Smooth muscle cell (in vitro differentiated cells): ENCODE data around the gene LHX8. TPM values are rescaled to one million over a fixed set of nuclear protein-coding genes. Genes with fewer than 3 reads are reported as not detected.

ENCODE experiments used
- DNase-seq: peaks from one replicate; lab custom pipeline; 2025; ENCODE audit not compliant: unreplicated experiment; lab: John Stamatoyannopoulos, UW
- H2AFZ ChIP-seq: fragments of 200-600 bp; sonication (generic); 2 replicates; pipeline ENCODE4 v1.6.0; 2016; ENCODE audit warnings: antibody characterized with exemption, low read depth, mild to moderate bottlenecking
- H3F3A ChIP-seq: fragments of 200-600 bp; sonication (generic); 2 replicates; pipeline ENCODE4 v1.6.0; 2017; ENCODE audit warnings: antibody characterized with exemption, low read depth
- H3K27ac ChIP-seq: fragments of 200-600 bp; sonication (generic); 2 replicates; pipeline ENCODE4 v1.5.1; 2016; ENCODE audit warnings: low read depth, mild to moderate bottlenecking
- H3K27me3 ChIP-seq: fragments of 200-600 bp; sonication (generic); 2 replicates; pipeline ENCODE4 v1.6.1; 2016; ENCODE audit warnings: low read depth, mild to moderate bottlenecking
- H3K36me3 ChIP-seq: fragments of 200-600 bp; sonication (generic); 2 replicates; pipeline ENCODE4 v1.5.1; 2016; ENCODE audit warnings: low read depth
- H3K4me1 ChIP-seq: fragments of 200-600 bp; sonication (generic); 2 replicates; pipeline ENCODE4 v1.5.1; 2016; ENCODE audit warnings: low read depth
- H3K4me2 ChIP-seq: fragments of 200-600 bp; sonication (generic); 2 replicates; pipeline ENCODE4 v1.6.0; 2016; ENCODE audit warnings: mild to moderate bottlenecking
- H3K4me3 ChIP-seq: fragments of 200-600 bp; sonication (generic); 2 replicates; pipeline ENCODE4 v1.5.1; 2016; ENCODE audit warnings: mild to moderate bottlenecking
- H3K79me2 ChIP-seq: fragments of 200-600 bp; sonication (generic); 2 replicates; pipeline ENCODE4 v1.6.0; 2016; ENCODE audit warnings: low read depth, mild to moderate bottlenecking
- H3K9ac ChIP-seq: fragments of 200-600 bp; sonication (generic); 2 replicates; pipeline ENCODE4 v1.6.0; 2016; ENCODE audit warnings: low read depth
- H3K9me3 ChIP-seq: fragments of 200-600 bp; sonication (generic); replicated peaks from 2 replicates; pipeline ENCODE4 v1.5.1; 2016; ENCODE audit warnings: low read depth
- H4K20me1 ChIP-seq: fragments of 200-600 bp; sonication (generic); 2 replicates; pipeline ENCODE4 v1.6.0; 2016; ENCODE audit warnings: low read depth
- CTCF ChIP-seq: fragments of 200-600 bp; sonication (generic); IDR thresholded peaks from 2 replicates; pipeline ENCODE4 v1.5.1; 2017; ENCODE audit warnings: borderline replicate concordance, mild to moderate bottlenecking, antibody characterized with exemption; ENCODE audit not compliant: insufficient read depth, poor library complexity, severe bottlenecking
- WGBS: methylation state at CpG from one replicate; pipeline ENCODE4 v1.1.7; 2016; ENCODE audit warnings: low lambda C conversion rate; 5-methylcytosine and 5-hydroxymethylcytosine counted together
- polyA plus RNA-seq: library from polyadenylated mRNA; unstranded; fragments of >200 nt; fragmentation: Nextera tagmentation; extraction: Ambion mirVana; gene quantifications from 2 replicates; pipeline ENCODE4 v1.2.1, GENCODE V29; 2016
- total RNA-seq: library from RNA; depleted of rRNA; stranded (reverse); fragments of >200 nt; gene quantifications from 2 replicates; pipeline ENCODE4 v1.2.3, GENCODE V29; 2014

Gene LHX8
- total RNA-seq (0.90 TPM in 1 of 2 replicates, not detected in the other), polyA plus RNA-seq (not detected in 2 replicates)

- no peak for DNase-seq
- H3K4me2 ChIP-seq = peak within 1 kb of the TSS; percentile 85
- no peaks in the 10 kb centered on the region for H3K79me2 ChIP-seq
- peaks cover 53% of the 10 kb centered on the region for H3K4me1 ChIP-seq
- H3K27me3 ChIP-seq = peaks cover 84% of the 10 kb centered on the region
- no peak for TF ChIP-seq CTCF
- WGBS = 1% methylated on average over 23 of the region's 23 CpGs
- peak within 1 kb of the TSS; percentile 41 for H3K4me3 ChIP-seq
- H3K27ac ChIP-seq = no peak within 1 kb of the TSS
- H3K9me3 ChIP-seq = no peaks in the 10 kb centered on the region
- peaks cover 3% of the 10 kb centered on the region for H4K20me1 ChIP-seq
- H3K36me3 ChIP-seq = no peaks in the 10 kb centered on the region
- H3K9ac ChIP-seq = no peak within 1 kb of the TSS
- peak within 1 kb of the TSS; percentile 32 for H2AFZ ChIP-seq
- peaks cover 3% of the 10 kb centered on the region for H3F3A ChIP-seq
These were observed at the start of gene LHX8 for GRCh38 chr1:75133750-75134646. Gene LHX8, plus strand, starts transcription at chr1:75134388. Its CDS starts 2,227 bp downstream, at chr1:75136615.

- no peaks in the 10 kb centered on the region for H3K36me3 ChIP-seq
- no peak overlapping the region for H3K4me2 ChIP-seq
- no peaks in the 10 kb centered on the region for H3K27me3 ChIP-seq
- H3K27ac ChIP-seq = no peak overlapping the region
- no peaks in the 10 kb centered on the region for H4K20me1 ChIP-seq
- no peak for DNase-seq
- H3K4me1 ChIP-seq = peaks cover 11% of the 10 kb centered on the region
- H3F3A ChIP-seq = no peaks in the 10 kb centered on the region
- H3K4me3 ChIP-seq = no peak overlapping the region
- TF ChIP-seq CTCF = no peak
- no peak overlapping the region for H3K9ac ChIP-seq
- no peaks in the 10 kb centered on the region for H3K9me3 ChIP-seq
- H2AFZ ChIP-seq = no peak overlapping the region
- 70% methylated on average over 1 of the region's 1 CpG for WGBS
- H3K79me2 ChIP-seq = no peaks in the 10 kb centered on the region
These were observed 48.3 kb upstream of the LHX8 start for GRCh38 chr1:75085931-75086330.

- 98% methylated on average over 2 of the region's 2 CpGs for WGBS
- H3K27me3 ChIP-seq = no peaks in the 10 kb centered on the region
- peaks cover 11% of the 10 kb centered on the region for H3K4me1 ChIP-seq
- H3K4me2 ChIP-seq = no peak overlapping the region
- TF ChIP-seq CTCF = no peak
- H3K36me3 ChIP-seq = no peaks in the 10 kb centered on the region
- no peak overlapping the region for H2AFZ ChIP-seq
- DNase-seq = no peak
- H3F3A ChIP-seq = no peaks in the 10 kb centered on the region
- no peak overlapping the region for H3K4me3 ChIP-seq
- H4K20me1 ChIP-seq = no peaks in the 10 kb centered on the region
- H3K9me3 ChIP-seq = no peaks in the 10 kb centered on the region
- H3K27ac ChIP-seq = no peak overlapping the region
- no peaks in the 10 kb centered on the region for H3K79me2 ChIP-seq
- H3K9ac ChIP-seq = no peak overlapping the region
These were observed 46.9 kb upstream of the LHX8 start for GRCh38 chr1:75087278-75087677.
